Stimulated activated naive CD8-positive, alpha-beta T cell treated with anti-CD3 and anti-CD28 coated beads, Interleukin-15, Interleukin-2, amounts not matched to agents 100 U/mL and 50 U/mL, for 24 hours (primary cell): ENCODE results near the gene NOS1.

ENCODE experiments used
- ATAC-seq: fragments of 150-1000 bp; cut with Tn5 transposase; one replicate; pipeline ENCODE4 v1.10.0; 2021
- DNase-seq: peaks from one replicate; pipeline ENCODE4 v3.0.0; 2021

Gene NOS1

GRCh38 chr12:117330441-117331113, 30.8 kb downstream of the NOS1 start:
- no peak for ATAC-seq
- DNase-seq = no peak

- ATAC-seq (no peak), DNase-seq (no peak)
Observed at GRCh38 chr12:117329756-117330155, 31.7 kb downstream of the NOS1 start.

- no peak for DNase-seq
- ATAC-seq = no peak
Observed at GRCh38 chr12:117328556-117329100, 32.8 kb downstream of the NOS1 start.

DNA sequence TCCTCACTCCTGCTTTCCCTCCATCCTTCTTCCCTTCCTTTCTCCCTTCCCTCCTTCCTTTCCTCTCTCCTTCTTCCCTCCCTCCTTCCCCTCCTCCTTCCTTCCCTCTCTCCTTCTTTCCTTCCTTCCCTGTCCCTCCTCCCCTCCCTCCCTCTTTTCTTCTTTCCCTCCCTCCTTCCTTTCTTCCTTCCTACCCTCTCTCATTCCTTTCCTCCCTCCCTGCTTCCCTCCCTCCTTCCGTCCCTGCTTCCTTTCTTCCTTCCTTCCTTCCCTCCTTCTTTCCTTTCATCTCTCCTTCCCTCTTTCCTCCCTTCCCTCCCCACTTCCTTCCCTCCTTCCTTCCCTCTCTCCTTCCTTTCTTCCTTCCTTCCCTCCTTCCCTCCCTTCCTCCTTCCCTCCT, 39.0 kb downstream of the NOS1 start:
- DNase-seq = no peak
- ATAC-seq = no peak

- no peak for ATAC-seq
- DNase-seq = no peak
Observed at GRCh38 chr12:117321572-117321971, 39.9 kb downstream of the NOS1 start.

DNA sequence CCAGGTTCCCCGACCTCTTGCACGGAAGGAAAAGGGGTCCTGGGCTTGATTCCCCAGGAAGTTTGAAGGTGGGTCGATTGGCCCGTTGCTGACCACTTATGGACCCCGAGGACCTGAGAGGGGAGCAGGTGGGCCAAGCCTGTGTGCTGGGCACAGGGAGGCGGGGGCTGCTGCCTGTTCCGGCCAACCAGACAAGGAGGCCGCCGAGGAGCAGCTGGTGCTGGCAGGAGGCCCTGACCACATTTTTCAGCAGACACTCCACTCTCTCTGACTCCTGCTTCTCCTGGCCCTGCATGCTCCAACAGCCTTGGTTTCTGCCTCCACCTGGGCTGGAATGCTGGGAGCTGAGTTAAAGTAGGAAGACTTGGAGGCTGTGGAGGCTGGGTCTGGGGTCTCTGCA, 42.8 kb downstream of the NOS1 start:
- DNase-seq (no peak), ATAC-seq (no peak)

DNA sequence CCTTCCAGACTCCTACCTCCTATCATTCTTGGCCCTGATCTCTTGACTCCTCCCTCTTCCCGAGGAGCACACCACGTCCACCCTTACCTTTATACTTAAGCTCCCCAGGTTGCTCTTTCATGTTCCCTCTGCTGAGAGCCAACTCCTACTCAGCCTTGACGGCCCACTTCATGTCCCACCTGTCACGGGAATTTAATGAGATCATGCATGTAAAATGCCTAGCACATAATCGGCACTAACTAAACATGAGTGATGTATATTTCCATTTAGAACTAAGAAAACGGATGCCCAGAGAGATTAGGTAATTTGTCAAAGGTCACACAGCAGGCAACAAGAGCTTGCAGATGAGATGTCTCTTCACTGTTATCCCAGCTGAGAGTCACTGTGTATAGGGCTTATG, 45.1 kb downstream of the NOS1 start:
- DNase-seq (no peak), ATAC-seq (no peak)

DNA sequence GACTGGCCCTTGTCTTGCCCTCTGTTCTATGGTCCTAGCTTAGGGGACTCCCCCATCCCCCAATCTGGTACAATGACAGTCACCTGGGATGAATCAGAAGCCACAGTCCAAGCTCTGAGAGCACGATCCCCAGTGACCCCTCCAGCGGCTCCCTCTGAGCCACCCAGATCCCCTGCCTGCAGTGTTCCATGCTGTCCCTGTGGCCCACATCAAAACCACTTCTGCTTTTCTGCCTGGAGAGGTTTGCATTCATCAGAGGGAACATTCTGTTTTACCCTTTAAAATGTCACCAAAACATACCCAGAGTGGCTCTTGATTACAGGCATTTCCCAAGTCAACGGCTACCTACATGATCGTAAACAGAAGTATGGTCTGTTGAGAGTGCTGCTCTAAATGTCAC, 47.5 kb downstream of the NOS1 start:
- DNase-seq (no peak), ATAC-seq (no peak)

- ATAC-seq = no peak
- no peak for DNase-seq
Observed at GRCh38 chr12:117312770-117313169, 48.7 kb downstream of the NOS1 start.

- DNase-seq (no peak), ATAC-seq (no peak)
Observed at GRCh38 chr12:117309276-117309925, 52.0 kb downstream of the NOS1 start.

DNA sequence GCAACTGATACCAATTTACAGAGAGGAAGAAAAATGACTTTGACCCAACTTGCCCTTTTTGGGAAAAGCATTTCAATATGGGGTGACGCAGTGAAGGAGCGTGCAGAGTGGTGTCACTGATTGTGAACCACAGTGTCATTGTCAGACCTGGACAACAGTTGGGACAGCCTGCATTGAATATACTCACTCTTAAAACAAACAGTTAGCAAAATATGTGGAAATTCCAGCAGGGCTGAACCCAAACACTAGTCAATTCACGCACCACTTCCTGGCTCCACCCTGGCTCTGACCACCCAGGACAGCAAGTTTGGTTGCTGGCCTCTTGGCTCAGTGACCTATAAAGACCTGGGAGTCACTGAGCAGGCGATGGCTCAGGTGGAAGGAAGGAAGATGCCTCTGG, 61.3 kb downstream of the NOS1 start:
- DNase-seq = no peak
- ATAC-seq = no peak

DNA sequence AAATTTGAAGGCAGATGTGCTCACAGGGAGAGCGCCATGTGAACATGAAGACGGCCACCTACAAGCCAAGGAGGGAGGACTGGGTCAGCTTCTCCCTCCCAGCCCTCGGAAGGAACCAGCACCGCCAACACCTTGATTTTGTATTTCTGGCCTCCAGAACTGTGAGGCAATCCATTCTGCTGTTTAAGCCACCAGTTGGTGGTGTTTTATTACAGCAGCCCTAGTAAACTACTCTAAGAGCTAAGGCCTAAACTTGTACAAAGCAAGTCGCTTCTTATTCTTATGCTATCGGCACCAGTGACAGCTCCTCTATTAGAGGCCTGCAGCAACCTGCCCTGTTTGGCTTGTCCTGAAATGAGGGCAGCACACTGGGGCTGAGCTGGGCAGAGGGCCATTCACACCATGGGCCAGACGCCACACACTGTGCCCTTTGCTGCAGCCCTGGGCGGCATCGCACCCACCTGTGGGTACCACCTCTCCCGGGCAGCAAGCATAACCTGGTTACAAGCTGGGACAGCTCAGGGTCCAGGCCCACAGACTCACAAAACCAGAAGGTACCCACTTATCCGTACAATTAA, 62.7 kb downstream of the NOS1 start:
- DNase-seq (no peak), ATAC-seq (no peak)

DNA sequence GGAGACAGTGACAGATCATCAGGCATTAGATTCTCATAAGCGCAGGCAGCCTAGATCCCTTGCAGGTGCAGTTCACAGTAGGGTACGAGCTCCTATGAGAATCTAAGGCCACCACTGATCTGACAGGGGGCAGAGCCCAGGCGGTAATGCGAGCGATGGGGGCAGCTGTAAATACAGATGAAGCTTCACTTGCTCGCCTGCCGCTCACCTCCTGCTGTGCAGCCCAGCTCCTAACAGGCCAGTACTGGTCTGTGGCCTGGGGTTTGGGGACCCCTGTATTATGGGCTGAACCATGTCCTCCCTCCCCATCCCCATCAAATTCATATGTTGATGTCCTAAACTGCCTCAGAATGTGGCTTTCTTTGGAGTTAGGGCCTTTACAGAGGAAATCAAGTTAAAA, 63.2 kb downstream of the NOS1 start:
- ATAC-seq = no peak
- DNase-seq = no peak

- ATAC-seq (no peak), DNase-seq (no peak)
Observed at GRCh38 chr12:117294189-117294603, 67.2 kb downstream of the NOS1 start.

DNA sequence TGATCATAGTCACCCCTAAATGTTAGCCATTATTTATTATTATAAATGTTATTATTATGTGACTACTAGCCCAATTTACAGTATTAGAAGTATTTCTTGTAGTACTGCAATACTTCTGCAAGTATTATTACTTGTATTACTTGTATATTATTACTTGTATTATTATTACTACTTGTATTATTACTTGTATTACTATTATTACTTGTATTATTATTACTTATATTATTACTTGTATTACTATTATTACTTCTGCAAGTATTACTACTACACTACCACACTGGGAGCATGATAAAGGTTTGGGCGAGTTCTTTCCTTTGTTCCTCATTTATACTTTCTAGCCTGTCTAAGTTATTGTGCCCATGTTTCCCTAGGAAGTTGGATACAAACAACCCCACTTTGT, 67.9 kb downstream of the NOS1 start:
- ATAC-seq = no peak

DNA sequence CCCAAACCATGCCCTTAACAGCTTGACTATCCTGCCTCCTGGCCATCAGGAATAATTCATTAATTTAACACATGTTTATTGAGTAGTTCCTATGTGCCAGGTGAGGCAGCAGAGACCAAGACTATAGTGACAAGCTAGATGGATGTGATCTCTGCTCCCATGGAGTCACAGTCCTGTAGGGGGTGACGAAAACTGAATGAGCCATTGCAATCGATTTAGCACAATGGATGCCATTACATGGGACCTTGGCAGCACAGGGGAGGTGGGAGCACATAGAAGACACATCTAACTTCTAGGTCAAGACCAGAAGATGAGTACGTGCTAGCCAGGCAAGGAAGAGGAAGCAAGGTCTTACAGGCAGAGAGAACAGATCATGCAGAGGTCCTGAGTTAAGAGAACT, 68.7 kb downstream of the NOS1 start:
- ATAC-seq (no peak), DNase-seq (no peak)

More for the DNA sequence above, 67.9 kb downstream of the NOS1 start:
- no peak for DNase-seq

DNA sequence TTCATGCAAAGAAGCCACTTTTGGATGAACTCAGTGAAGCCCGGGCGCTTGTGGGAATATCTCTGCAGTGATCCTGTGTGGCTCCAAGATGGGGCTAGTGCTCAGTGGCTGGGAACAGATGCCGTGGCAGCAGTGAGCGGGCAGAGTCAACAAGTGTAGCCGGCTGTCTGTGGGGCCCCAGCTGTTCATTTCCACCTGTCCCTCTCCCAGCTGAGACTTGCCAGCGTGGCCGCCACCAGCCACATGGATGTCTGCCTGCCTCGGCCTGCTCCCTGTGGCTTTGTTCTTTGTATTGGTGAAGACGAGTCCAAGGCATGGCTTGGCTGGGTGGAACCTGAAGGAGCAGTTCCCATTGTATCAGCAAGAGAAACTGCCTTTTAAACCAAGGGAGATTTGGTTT, 77.3 kb downstream of the NOS1 start:
- ATAC-seq (no peak), DNase-seq (no peak)

DNA sequence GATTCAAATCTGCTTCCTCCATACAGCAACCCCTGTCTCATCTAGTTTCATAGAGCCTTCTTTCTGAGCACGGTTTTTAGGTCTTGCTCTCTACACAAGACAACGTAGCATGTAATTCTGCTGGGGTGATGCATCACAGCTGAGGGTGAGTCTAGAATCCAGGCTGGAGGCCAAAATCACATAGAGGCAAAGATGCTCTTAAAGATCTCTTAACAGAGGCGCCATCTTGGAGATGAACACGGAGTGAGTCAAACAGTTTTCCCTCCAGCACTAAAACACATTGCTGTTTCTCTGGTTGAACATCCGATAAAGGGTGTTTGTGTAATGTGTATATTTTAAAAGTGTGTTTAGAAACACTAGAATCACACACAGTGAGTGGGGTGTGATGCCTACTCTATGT, 78.9 kb downstream of the NOS1 start:
- ATAC-seq (no peak), DNase-seq (no peak)

- no peak for ATAC-seq
- DNase-seq = no peak
Observed at GRCh38 chr12:117280019-117280680, 81.3 kb downstream of the NOS1 start.

DNA sequence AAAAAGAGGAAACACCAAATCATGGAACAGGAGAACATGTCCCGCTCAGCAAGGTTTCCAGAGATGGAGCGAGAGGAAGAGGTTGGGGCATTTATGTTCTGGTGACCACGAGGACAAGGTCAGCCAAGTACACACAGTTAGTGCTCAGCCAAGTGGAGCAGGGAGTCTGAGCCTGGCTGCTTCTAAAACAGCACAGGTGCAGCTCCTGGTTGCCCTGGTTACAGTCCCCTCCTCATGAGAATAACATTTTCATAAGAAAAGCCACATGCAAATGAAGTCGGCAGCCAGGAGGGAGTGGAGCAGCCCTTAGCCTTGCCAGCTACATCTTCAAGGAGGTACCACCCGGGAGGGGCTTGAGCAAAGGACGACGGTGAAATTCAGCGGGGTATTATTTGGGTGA, 81.8 kb downstream of the NOS1 start:
- no peak for ATAC-seq
- no peak for DNase-seq

- no peak for ATAC-seq
- DNase-seq = no peak
Observed at GRCh38 chr12:117277875-117278274, 83.6 kb downstream of the NOS1 start.

GRCh38 chr12:117273091-117273490, 88.3 kb downstream of the NOS1 start:
- DNase-seq = no peak
- no peak for ATAC-seq

- ATAC-seq (no peak), DNase-seq (no peak)
Observed at GRCh38 chr12:117272690-117273089, 88.7 kb downstream of the NOS1 start.
